Suprapubic skin (tissue), 4 donors: ENCODE measurements around the gene TCF7L2. TPM values are rescaled to one million over a fixed set of nuclear protein-coding genes. Genes with fewer than 3 reads are reported as not detected.
"Not testable (repeated sequence)": the region's sequence is repeated elsewhere in the genome, so short reads cannot be mapped to it uniquely, and the experiment has no call there.

ENCODE experiments used
- DNase-seq, 2 donors: peaks; one replicate each; pipeline ENCODE4 v3.0.0-alpha.2; 2019; ENCODE audit warnings: low spot score in 2 of 2
- H3K27ac ChIP-seq: fragments of 200-600 bp; sonication (generic); one replicate; pipeline ENCODE4 v1.5.1; 2019
- H3K27me3 ChIP-seq: fragments of 200-600 bp; sonication (generic); one replicate; pipeline ENCODE4 v1.5.1; 2019
- H3K36me3 ChIP-seq: fragments of 200-600 bp; sonication (generic); one replicate; pipeline ENCODE4 v1.5.1; 2019
- H3K4me1 ChIP-seq: fragments of 200-600 bp; sonication (generic); one replicate; pipeline ENCODE4 v1.5.1; 2019
- H3K4me3 ChIP-seq: fragments of 200-600 bp; sonication (generic); one replicate; pipeline ENCODE4 v1.5.1; 2019; ENCODE audit warnings: mild to moderate bottlenecking
- H3K9me3 ChIP-seq: fragments of 200-600 bp; sonication (generic); one replicate; pipeline ENCODE4 v1.5.1; 2019
- CTCF ChIP-seq, 2 donors: fragments of 200-600 bp in 1 of 2; fragments of 450-650 bp in 1 of 2; sonication (generic) in 1 of 2; IDR thresholded peaks; one replicate each; pipeline ENCODE4 v1.5.1; 2016 to 2019; ENCODE audit warnings: antibody characterized with exemption in 2 of 2, mild to moderate bottlenecking in 1 of 2, moderate library complexity in 1 of 2
- EP300 ChIP-seq: sonication (generic); formaldehyde crosslinking; IDR thresholded peaks from one replicate; pipeline ENCODE4 v1.6.1; 2017; ENCODE audit warnings: antibody characterized with exemption
- POLR2A ChIP-seq, 2 donors: fragments of 450-650 bp; IDR thresholded peaks; one replicate each; pipeline ENCODE4 v1.6.1; 2017; ENCODE audit warnings: antibody characterized with exemption in 2 of 2, mild to moderate bottlenecking in 2 of 2, moderate library complexity in 2 of 2
- POLR2AphosphoS5 ChIP-seq, 3 donors: sonication (generic); formaldehyde crosslinking; IDR thresholded peaks; one replicate each; pipeline ENCODE4 v1.6.1; 2017; ENCODE audit warnings: antibody characterized with exemption in 3 of 3
- WGBS: methylation state at CpG from one replicate; pipeline ENCODE4 v1.1.5; 2018; 5-methylcytosine and 5-hydroxymethylcytosine counted together
- total RNA-seq, 4 donors: library from RNA; depleted of rRNA; stranded (reverse); fragments of >200 nt; gene quantifications; one replicate each; pipeline ENCODE4 v1.1.0, GENCODE V29; 2016

The TCF7L2 gene
- total RNA-seq, 4 donors from 2014 or later = 9.9 to 23.3 (median 15.2) TPM

- TF ChIP-seq POLR2A (IDR thresholded peaks at IDR 0.05) (no peak), CTCF (IDR thresholded peaks at IDR 0.05) (no peak), POLR2AphosphoS5 (IDR thresholded peaks at IDR 0.05) (no peak), EP300 (no peak)
- 42% methylated on average over 15 of the region's 15 CpGs for WGBS
- Histone ChIP-seq H3K9me3 (no peaks in the 10 kb centered on the region), H3K4me3 (peak overlapping the region; percentile 24), H3K27ac (peak overlapping the region; percentile 82), H3K36me3 (no peaks in the 10 kb centered on the region), H3K4me1 (peaks cover 68% of the 10 kb centered on the region), H3K27me3 (no peaks in the 10 kb centered on the region)
- peak in 1 of 2 donors; percentile 86 for DNase-seq
Measured at GRCh38 chr10:113060201-113061053, 110.4 kb downstream of the TCF7L2 start.

GRCh38 chr10:113061054-113061430 lies 111.0 kb downstream of the TCF7L2 start:
- Histone ChIP-seq H3K4me3 (peak overlapping the region; percentile 24), H3K27me3 (no peaks in the 10 kb centered on the region), H3K36me3 (no peaks in the 10 kb centered on the region), H3K4me1 (peaks cover 68% of the 10 kb centered on the region), H3K27ac (peak overlapping the region; percentile 82), H3K9me3 (no peaks in the 10 kb centered on the region)
- DNase-seq = no peak
- TF ChIP-seq CTCF (IDR thresholded peaks at IDR 0.05) (no peak), POLR2A (IDR thresholded peaks at IDR 0.05) (no peak), EP300 (no peak), POLR2AphosphoS5 (IDR thresholded peaks at IDR 0.05) (no peak)
- 79% methylated on average over 7 of the region's 7 CpGs for WGBS

- TF ChIP-seq POLR2A (IDR thresholded peaks at IDR 0.05) = no peak
- no peak for TF ChIP-seq POLR2AphosphoS5 (IDR thresholded peaks at IDR 0.05)
- no peak for TF ChIP-seq EP300
- no peak for TF ChIP-seq CTCF (IDR thresholded peaks at IDR 0.05)
- Histone ChIP-seq H3K9me3 (no peaks in the 10 kb centered on the region), H3K4me1 (peaks cover 65% of the 10 kb centered on the region), H3K27me3 (no peaks in the 10 kb centered on the region), H3K36me3 (no peaks in the 10 kb centered on the region), H3K27ac (no peak overlapping the region), H3K4me3 (no peak overlapping the region)
- 78% methylated on average over 10 of the region's 10 CpGs for WGBS
- no peak for DNase-seq
Measured at GRCh38 chr10:113061557-113061956, 111.5 kb downstream of the TCF7L2 start.

- H3K36me3 ChIP-seq = no peaks in the 10 kb centered on the region
- H3K27ac ChIP-seq = no peak overlapping the region
- no peak for DNase-seq
- H3K4me1 ChIP-seq = peaks cover 58% of the 10 kb centered on the region
- H3K27me3 ChIP-seq = no peaks in the 10 kb centered on the region
- WGBS = 76% methylated on average over 14 of the region's 14 CpGs
- H3K4me3 ChIP-seq = no peak overlapping the region
- TF ChIP-seq EP300 (no peak), POLR2AphosphoS5 (IDR thresholded peaks at IDR 0.05) (no peak), POLR2A (IDR thresholded peaks at IDR 0.05) (no peak), CTCF (IDR thresholded peaks at IDR 0.05) (no peak)
- H3K9me3 ChIP-seq = no peaks in the 10 kb centered on the region
Measured at GRCh38 chr10:113063043-113063967, 113.3 kb downstream of the TCF7L2 start.

GRCh38 chr10:113064039-113064438 lies 114.0 kb downstream of the TCF7L2 start:
- Histone ChIP-seq H3K36me3 (peaks cover 1% of the 10 kb centered on the region), H3K27me3 (no peaks in the 10 kb centered on the region), H3K4me1 (peaks cover 51% of the 10 kb centered on the region), H3K9me3 (no peaks in the 10 kb centered on the region), H3K27ac (no peak overlapping the region), H3K4me3 (no peak overlapping the region)
- TF ChIP-seq POLR2A (IDR thresholded peaks at IDR 0.05) (no peak), POLR2AphosphoS5 (IDR thresholded peaks at IDR 0.05) (no peak), CTCF (IDR thresholded peaks at IDR 0.05) (no peak), EP300 (no peak)
- no peak for DNase-seq
- WGBS = 84% methylated on average over 5 of the region's 5 CpGs

- H3K9me3 ChIP-seq, H3K27ac ChIP-seq, H3K27me3 ChIP-seq, H3K4me3 ChIP-seq, H3K36me3 ChIP-seq, DNase-seq: not testable (repeated sequence)
- 94% methylated on average over 8 of the region's 8 CpGs for WGBS
- peaks cover 36% of the 10 kb centered on the region for H3K4me1 ChIP-seq
Measured at GRCh38 chr10:113066120-113066519, 116.1 kb downstream of the TCF7L2 start.
